G401 (cell line): Measurements from ENCODE around the gene ARHGAP15. TPM values are rescaled to one million over a fixed set of nuclear protein-coding genes. Genes with fewer than 3 reads are reported as not detected.

ENCODE experiments used
- DNase-seq: peaks from one replicate; pipeline ENCODE4 v3.0.0-alpha.2; 2015; ENCODE audit warnings: low spot score
- in situ Hi-C: cut with HindIII; loops from 2 replicates; pipeline ENCODE4 v1.10.0; 2016; ENCODE audit warnings: low sequenced_read_pairs, mixed read lengths
- total RNA-seq: library from RNA; depleted of rRNA; stranded (reverse); fragments of >200 nt; shearing (Covaris generic); gene quantifications from 2 replicates; pipeline ENCODE4 v1.2.3, GENCODE V29; 2014

Gene ARHGAP15
- total RNA-seq, 1 experiment from 2014 or later: not detected

- in situ Hi-C loops: no loop called here
- no peak for DNase-seq
These were observed 550.4 kb downstream of the ARHGAP15 start for GRCh38 chr2:143679617-143680016.

GRCh38 chr2:143680885-143681405 lies 551.7 kb downstream of the ARHGAP15 start:
- in situ Hi-C loops: no loop called here
- no peak for DNase-seq

GRCh38 chr2:143682436-143683055 lies 553.3 kb downstream of the ARHGAP15 start:
- in situ Hi-C loops: no loop called here
- no peak for DNase-seq

- in situ Hi-C loops: no loop called here
- no peak for DNase-seq
These were observed 554.8 kb downstream of the ARHGAP15 start for GRCh38 chr2:143683977-143684376.

GRCh38 chr2:143684551-143685320 lies 555.5 kb downstream of the ARHGAP15 start:
- in situ Hi-C loops: no loop called here
- DNase-seq: no peak

GRCh38 chr2:143685421-143686078 lies 556.3 kb downstream of the ARHGAP15 start:
- in situ Hi-C loops: no loop called here
- DNase-seq: no peak

GRCh38 chr2:143686585-143687164 lies 557.5 kb downstream of the ARHGAP15 start:
- peak; percentile 23 for DNase-seq
- in situ Hi-C loops: no loop called here

GRCh38 chr2:143688248-143688647 lies 559.0 kb downstream of the ARHGAP15 start:
- no peak for DNase-seq
- in situ Hi-C loops: no loop called here

GRCh38 chr2:143688815-143689214 lies 559.6 kb downstream of the ARHGAP15 start:
- in situ Hi-C loops: no loop called here

GRCh38 chr2:143689541-143689940 lies 560.3 kb downstream of the ARHGAP15 start:
- DNase-seq: no peak
- in situ Hi-C loops: no loop called here

More at GRCh38 chr2:143688815-143689214, 559.6 kb downstream of the ARHGAP15 start:
- no peak for DNase-seq

- DNase-seq: no peak
- in situ Hi-C loops: no loop called here
These were observed 561.0 kb downstream of the ARHGAP15 start for GRCh38 chr2:143690235-143690634.

GRCh38 chr2:143691121-143691520 lies 561.9 kb downstream of the ARHGAP15 start:
- in situ Hi-C loops: no loop called here
- no peak for DNase-seq

- in situ Hi-C loops: no loop called here
- no peak for DNase-seq
These were observed 562.9 kb downstream of the ARHGAP15 start for GRCh38 chr2:143692162-143692561.

GRCh38 chr2:143692967-143693366 lies 563.7 kb downstream of the ARHGAP15 start:
- DNase-seq: no peak
- in situ Hi-C loops: no loop called here

GRCh38 chr2:143694335-143694734 lies 565.1 kb downstream of the ARHGAP15 start:
- in situ Hi-C loops: no loop called here
- DNase-seq: no peak

GRCh38 chr2:143696651-143697050 lies 567.4 kb downstream of the ARHGAP15 start:
- no peak for DNase-seq

GRCh38 chr2:143697744-143698143 lies 568.5 kb downstream of the ARHGAP15 start:
- DNase-seq: no peak
- in situ Hi-C loops: no loop called here

More at GRCh38 chr2:143696651-143697050, 567.4 kb downstream of the ARHGAP15 start:
- in situ Hi-C loops: no loop called here

GRCh38 chr2:143698352-143698751 lies 569.1 kb downstream of the ARHGAP15 start:
- DNase-seq: no peak
- in situ Hi-C loops: no loop called here

GRCh38 chr2:143698888-143699570 lies 569.8 kb downstream of the ARHGAP15 start:
- in situ Hi-C loops: no loop called here
- DNase-seq: no peak
